ENCODE measurements around the gene SHC3. TPM values are rescaled to one million over a fixed set of nuclear protein-coding genes. Genes with fewer than 3 reads are reported as not detected.

SHC3 gene
- total RNA-seq, 6 donors from 2014 or later, result 11.0 to 22.0 (median 14.0) TPM

DNA sequence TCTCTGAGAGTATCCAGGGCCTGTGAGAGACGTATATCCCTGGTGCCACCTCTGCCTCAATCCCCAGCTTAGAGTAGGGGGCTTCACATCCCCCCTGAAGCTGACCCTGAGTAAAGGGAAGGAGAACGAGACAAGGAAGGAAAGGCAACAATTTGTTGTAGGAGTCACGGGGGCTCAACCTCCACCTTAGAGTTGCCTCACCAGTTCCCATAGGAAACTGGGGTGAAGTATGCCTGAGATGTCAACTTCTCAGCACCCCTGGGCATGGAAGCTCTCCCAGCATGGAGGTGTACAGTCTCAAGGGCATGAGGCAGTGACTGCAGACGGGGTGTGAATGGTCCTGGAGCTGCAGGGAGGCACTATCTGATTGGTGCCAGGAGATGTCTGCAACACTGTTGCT, 133.7 kb downstream of the SHC3 start:
- DNase-seq, result no peak
- no peaks in the 10 kb centered on the region for H3K36me3 ChIP-seq
- no peak overlapping the region for H3K27ac ChIP-seq
- 73 to 85% methylated on average over 4 of the region's 4 CpGs for WGBS, 2 donors
- TF ChIP-seq POLR2AphosphoS5 (IDR thresholded peaks at IDR 0.05) (no peak), POLR2A (IDR thresholded peaks at IDR 0.05) (no peak), EP300 (IDR thresholded peaks at IDR 0.05) (no peak)
- TF ChIP-seq, protein P1, sequence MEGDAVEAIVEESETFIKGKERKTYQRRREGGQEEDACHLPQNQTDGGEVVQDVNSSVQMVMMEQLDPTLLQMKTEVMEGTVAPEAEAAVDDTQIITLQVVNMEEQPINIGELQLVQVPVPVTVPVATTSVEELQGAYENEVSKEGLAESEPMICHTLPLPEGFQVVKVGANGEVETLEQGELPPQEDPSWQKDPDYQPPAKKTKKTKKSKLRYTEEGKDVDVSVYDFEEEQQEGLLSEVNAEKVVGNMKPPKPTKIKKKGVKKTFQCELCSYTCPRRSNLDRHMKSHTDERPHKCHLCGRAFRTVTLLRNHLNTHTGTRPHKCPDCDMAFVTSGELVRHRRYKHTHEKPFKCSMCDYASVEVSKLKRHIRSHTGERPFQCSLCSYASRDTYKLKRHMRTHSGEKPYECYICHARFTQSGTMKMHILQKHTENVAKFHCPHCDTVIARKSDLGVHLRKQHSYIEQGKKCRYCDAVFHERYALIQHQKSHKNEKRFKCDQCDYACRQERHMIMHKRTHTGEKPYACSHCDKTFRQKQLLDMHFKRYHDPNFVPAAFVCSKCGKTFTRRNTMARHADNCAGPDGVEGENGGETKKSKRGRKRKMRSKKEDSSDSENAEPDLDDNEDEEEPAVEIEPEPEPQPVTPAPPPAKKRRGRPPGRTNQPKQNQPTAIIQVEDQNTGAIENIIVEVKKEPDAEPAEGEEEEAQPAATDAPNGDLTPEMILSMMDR (IDR thresholded peaks at IDR 0.05), result no peak
- no peaks in the 10 kb centered on the region for H3K9me3 ChIP-seq
- ATAC-seq (ENCODE audit: low FRiP score in 2 of 2), result no peak
- H3K4me1 ChIP-seq, result no peaks in the 10 kb centered on the region
- H3K27me3 ChIP-seq, result no peaks in the 10 kb centered on the region
- no peak overlapping the region for H3K4me3 ChIP-seq

DNA sequence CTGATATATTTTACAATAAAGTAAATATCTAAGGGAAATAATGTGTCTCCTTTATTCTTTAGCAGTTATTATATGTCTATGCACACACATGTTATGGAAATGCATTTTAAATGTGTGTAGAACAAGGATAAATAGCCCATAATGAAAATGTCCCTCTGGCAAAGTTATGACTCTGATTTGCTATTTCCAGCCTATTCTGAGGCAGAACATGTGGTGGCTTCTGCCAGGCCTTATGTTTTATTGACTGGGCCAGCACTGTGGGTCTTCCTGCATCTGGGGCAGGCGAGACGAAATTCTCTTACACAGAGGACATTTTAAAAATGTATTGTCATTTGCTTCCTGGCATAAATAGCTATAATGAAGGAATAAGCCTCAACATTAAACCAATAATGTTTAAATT, 134.5 kb downstream of the SHC3 start:
- Histone ChIP-seq H3K4me3 (no peak overlapping the region), H3K36me3 (no peaks in the 10 kb centered on the region), H3K4me1 (no peaks in the 10 kb centered on the region), H3K27ac (no peak overlapping the region), H3K9me3 (no peaks in the 10 kb centered on the region), H3K27me3 (no peaks in the 10 kb centered on the region)
- ATAC-seq (ENCODE audit: low FRiP score in 2 of 2) (no peak), DNase-seq (no peak)
- TF ChIP-seq POLR2AphosphoS5 (IDR thresholded peaks at IDR 0.05), result no peak
- TF ChIP-seq POLR2A (IDR thresholded peaks at IDR 0.05), result no peak
- TF ChIP-seq, protein P1 (IDR thresholded peaks at IDR 0.05), result no peak
- TF ChIP-seq EP300 (IDR thresholded peaks at IDR 0.05), result no peak
- WGBS, 2 donors, result 83 to 93% methylated on average over 2 of the region's 2 CpGs

DNA sequence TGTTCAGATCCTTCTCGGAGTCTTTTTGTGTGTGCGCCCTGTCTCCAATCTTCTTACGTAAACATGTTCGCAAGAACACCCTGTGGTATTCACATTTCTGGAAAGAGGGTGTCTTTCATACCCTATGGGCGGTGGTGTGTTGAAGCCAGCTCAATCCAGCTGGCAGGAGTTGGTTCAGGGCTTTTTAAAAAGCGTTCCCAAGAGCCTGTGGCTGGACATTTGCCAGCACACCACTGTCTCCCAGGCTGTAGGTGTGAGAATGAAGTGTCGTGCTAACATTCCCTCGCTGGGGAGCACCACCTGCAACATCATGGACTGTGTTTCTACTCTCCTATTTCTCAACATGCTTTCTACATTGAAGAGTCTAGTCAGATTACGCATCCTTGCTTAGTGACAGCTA, 135.6 kb downstream of the SHC3 start:
- H3K9me3 ChIP-seq, result no peaks in the 10 kb centered on the region
- WGBS, 2 donors, result 77 to 87% methylated on average over 9 of the region's 9 CpGs
- H3K27ac ChIP-seq, result no peak overlapping the region
- TF ChIP-seq EP300 (IDR thresholded peaks at IDR 0.05) (no peak), POLR2A (IDR thresholded peaks at IDR 0.05) (no peak), POLR2AphosphoS5 (IDR thresholded peaks at IDR 0.05) (no peak)
- TF ChIP-seq, protein P1 (IDR thresholded peaks at IDR 0.05), result no peak
- H3K36me3 ChIP-seq, result no peaks in the 10 kb centered on the region
- H3K4me3 ChIP-seq, result no peak overlapping the region
- ATAC-seq (ENCODE audit: low FRiP score in 2 of 2) (no peak), DNase-seq (no peak)
- no peaks in the 10 kb centered on the region for H3K27me3 ChIP-seq
- H3K4me1 ChIP-seq, result peaks cover 0 to 2% (median 0%) of the 10 kb centered on the region in 4 donors

DNA sequence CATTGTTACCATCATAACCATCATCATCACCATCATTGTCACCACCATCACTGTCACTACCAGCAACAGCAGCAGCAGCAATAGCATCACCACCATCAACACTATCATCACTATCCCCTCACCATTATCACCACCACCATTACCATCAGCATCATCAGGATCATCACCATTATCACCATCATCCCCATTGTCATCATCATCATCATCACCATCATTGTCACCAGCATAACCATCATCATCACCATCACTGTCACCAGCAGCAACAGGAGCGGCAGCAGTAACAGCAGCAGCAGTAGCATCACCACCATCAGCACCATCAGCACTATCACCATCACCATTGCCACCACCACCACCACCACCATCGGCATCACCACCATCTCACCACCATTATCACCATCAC, 139.0 kb downstream of the SHC3 start:
- H3K4me3 ChIP-seq, result no peak overlapping the region
- no peaks in the 10 kb centered on the region for H3K36me3 ChIP-seq
- ATAC-seq (ENCODE audit: low FRiP score in 2 of 2) (no peak), DNase-seq (no peak)
- no peaks in the 10 kb centered on the region for H3K27me3 ChIP-seq
- 89 to 100% methylated on average over 2 of the region's 2 CpGs for WGBS, 2 donors
- H3K4me1 ChIP-seq, result peaks cover 0 to 7% (median 3%) of the 10 kb centered on the region in 4 donors
- TF ChIP-seq POLR2AphosphoS5 (IDR thresholded peaks at IDR 0.05), result no peak
- H3K27ac ChIP-seq, result no peak overlapping the region
- no peaks in the 10 kb centered on the region for H3K9me3 ChIP-seq

DNA sequence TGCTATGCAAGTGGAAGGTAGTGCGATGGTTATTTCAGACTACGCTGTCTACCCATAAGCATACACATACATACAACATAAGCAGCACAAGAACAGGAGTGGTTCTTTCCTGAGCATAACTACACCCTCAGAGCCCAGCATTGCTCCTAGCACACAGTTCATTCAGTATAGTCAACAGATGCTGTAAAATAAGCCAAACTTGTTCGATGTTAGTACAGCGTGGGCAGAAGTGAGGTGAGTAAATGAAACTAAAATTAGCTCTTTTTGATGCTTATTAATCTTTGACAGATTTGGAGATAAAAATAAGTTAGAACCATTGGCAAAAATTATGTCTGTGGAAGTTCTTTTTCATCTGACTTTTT, 139.5 kb downstream of the SHC3 start:
- no peak for DNase-seq
- ATAC-seq (ENCODE audit: low FRiP score in 2 of 2), result no peak
- WGBS, 2 donors, result 89 to 92% methylated on average over 4 of the region's 4 CpGs
- Histone ChIP-seq H3K36me3 (no peaks in the 10 kb centered on the region), H3K27me3 (no peaks in the 10 kb centered on the region), H3K4me3 (no peak overlapping the region), H3K27ac (peak overlapping the region in 2 of 4 donors; percentile 28 to 43), H3K4me1 (peaks cover 0 to 7% (median 3%) of the 10 kb centered on the region in 4 donors), H3K9me3 (no peaks in the 10 kb centered on the region)
- TF ChIP-seq, protein P1 (IDR thresholded peaks at IDR 0.05), result no peak
- TF ChIP-seq POLR2A (IDR thresholded peaks at IDR 0.05) (no peak), POLR2AphosphoS5 (IDR thresholded peaks at IDR 0.05) (no peak)

Measured in upper lobe of left lung (tissue), 6 donors.